Measurements from ENCODE around the gene STX4. TPM values are rescaled to one million over a fixed set of nuclear protein-coding genes. Genes with fewer than 3 reads are reported as not detected.

Gene STX4
- total and polyA plus RNA-seq, 9 of the 15 experiments (the other 6 are each of a cell fraction or from before 2014, with no cell fraction given) = 3.2 to 48.0 (median 21.5) TPM

DNA sequence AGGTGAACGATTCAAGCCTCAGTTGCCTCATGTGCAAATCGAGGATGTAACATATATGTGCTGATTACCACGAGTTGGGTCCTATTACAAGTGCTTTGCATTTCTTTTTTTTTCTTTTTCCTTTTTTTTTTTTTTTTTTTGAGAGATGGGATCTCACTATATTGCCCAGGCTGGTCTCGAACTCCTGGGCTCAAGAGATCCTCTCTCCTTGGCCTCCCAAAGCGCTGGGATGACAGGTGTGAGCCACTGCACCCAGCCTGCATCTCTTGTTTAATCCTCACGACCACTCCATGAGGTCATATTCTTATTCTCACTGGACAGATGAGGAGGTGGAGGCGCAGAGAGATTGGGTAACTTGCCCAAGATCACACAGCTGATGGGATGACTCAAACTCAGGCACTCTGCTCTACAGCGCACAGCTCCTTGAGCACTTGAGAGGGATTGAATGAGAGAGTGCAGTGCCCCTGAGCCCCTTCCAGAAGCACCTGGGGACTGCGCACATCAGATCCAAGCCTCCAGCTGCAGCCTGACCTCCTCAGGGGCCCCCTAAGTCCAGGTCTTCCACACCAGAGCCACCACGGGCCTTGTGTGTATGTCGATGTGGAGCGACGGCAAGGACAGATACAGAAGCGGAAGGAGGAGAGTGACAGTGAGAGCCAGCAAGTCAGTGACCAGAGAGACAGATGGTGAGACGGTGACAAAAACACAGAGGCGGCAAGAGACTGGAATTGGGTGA is 27.8 kb upstream of the STX4 start:
- no peak overlapping the region for H3K27ac ChIP-seq (ENCODE audit: extremely low read depth, low read depth, low read length)
- H3K79me2 ChIP-seq (ENCODE audit: control insufficient read depth, insufficient read depth, low read length) = no peaks in the 10 kb centered on the region
- POLR2A ChIA-PET = no interaction called here
- H3K4me1 ChIP-seq (replicated peaks in 1 of 2; ENCODE audit: control insufficient read depth in 2 of 2, insufficient read depth in 2 of 2, low read length in 2 of 2) = peaks cover 16 to 34% of the 10 kb centered on the region in 2 experiments; a peak in 4 of 5 replicates
- BruUV-seq (replicated peaks) = no TSS peak
- no peaks in the 10 kb centered on the region for H3K9me1 ChIP-seq (ENCODE audit: control insufficient read depth, insufficient read depth, low read length)
- FAIRE-seq (peak; percentile 80), DNase-seq (ENCODE audit: extremely low read depth in 1 of 4, low spot score in 3 of 4) (no peak), ATAC-seq (peak; percentile 30)
- H3K27me3 ChIP-seq (ENCODE audit: control insufficient read depth in 2 of 2, insufficient read depth in 2 of 2, low read length in 2 of 2) = peaks cover 0 to 6% of the 10 kb centered on the region in 2 experiments; a peak in 1 of 5 replicates
- 14% methylated on average over 16 of the region's 16 CpGs for WGBS (ENCODE audit: insufficient coverage, low coverage, missing lambda C conversion rate)
- intact Hi-C loops (cut with micrococcal nuclease) (no loop called here), in situ Hi-C loops (cut with MboI) (no loop called here)
- peak overlapping the region in 1 of 2 experiments; percentile 77; a peak in 2 of 4 replicates for H3K9ac ChIP-seq (ENCODE audit: insufficient read depth in 1 of 2, low read depth in 2 of 2, low read length in 2 of 2)
- CTCF ChIA-PET (ENCODE audit: low intra/inter-chr PET ratio) = no interaction called here
- no peaks in the 10 kb centered on the region for H3K9me3 ChIP-seq (replicated peaks; ENCODE audit: control insufficient read depth, insufficient read depth, low read depth, low read length)
- H3K4me2 ChIP-seq (ENCODE audit: insufficient read depth, low read length) = peak overlapping the region; percentile 43; the same call in 1 of the 2 replicates
- H4K20me1 ChIP-seq (replicated peaks; ENCODE audit: control insufficient read depth, insufficient read depth, low read length) = no peaks in the 10 kb centered on the region
- H2AFZ ChIP-seq (ENCODE audit: low read depth, low read length) = peak overlapping the region; percentile 67; the same call in 1 of the 2 replicates
- no peaks in the 10 kb centered on the region for H3K36me3 ChIP-seq (ENCODE audit: control insufficient read depth, insufficient read depth, low read length)
- H3K4me3 ChIP-seq = no peak overlapping the region
- TF ChIP-seq ZNF121 (CRISPR knock-in tag; conservative IDR thresholded peaks at IDR 0.05) = peak; percentile 97
- TF ChIP-seq CEBPB (tag; IDR thresholded peaks at IDR 0.05) = no peak
- TF ChIP-seq, protein P1, sequence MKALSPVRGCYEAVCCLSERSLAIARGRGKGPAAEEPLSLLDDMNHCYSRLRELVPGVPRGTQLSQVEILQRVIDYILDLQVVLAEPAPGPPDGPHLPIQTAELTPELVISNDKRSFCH (CRISPR knock-in tag; IDR thresholded peaks at IDR 0.05) = no peak
- TF ChIP-seq, protein P1 (tag; IDR thresholded peaks at IDR 0.05) = no peak
- TF ChIP-seq, protein P2, sequence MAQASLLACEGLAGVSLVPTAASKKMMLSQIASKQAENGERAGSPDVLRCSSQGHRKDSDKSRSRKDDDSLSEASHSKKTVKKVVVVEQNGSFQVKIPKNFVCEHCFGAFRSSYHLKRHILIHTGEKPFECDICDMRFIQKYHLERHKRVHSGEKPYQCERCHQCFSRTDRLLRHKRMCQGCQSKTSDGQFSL (CRISPR knock-in tag; IDR thresholded peaks at IDR 0.05) = no peak
- TF ChIP-seq, protein P2 (tag; IDR thresholded peaks at IDR 0.05) = no peak
- TF ChIP-seq, protein P3, sequence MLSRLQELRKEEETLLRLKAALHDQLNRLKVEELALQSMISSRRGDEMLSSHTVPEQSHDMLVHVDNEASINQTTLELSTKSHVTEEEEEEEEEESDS (CRISPR knock-in tag; IDR thresholded peaks at IDR 0.05) = no peak
- TF ChIP-seq, protein P4, sequence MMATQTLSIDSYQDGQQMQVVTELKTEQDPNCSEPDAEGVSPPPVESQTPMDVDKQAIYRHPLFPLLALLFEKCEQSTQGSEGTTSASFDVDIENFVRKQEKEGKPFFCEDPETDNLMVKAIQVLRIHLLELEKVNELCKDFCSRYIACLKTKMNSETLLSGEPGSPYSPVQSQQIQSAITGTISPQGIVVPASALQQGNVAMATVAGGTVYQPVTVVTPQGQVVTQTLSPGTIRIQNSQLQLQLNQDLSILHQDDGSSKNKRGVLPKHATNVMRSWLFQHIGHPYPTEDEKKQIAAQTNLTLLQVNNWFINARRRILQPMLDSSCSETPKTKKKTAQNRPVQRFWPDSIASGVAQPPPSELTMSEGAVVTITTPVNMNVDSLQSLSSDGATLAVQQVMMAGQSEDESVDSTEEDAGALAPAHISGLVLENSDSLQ (IDR thresholded peaks at IDR 0.05) = peak; percentile 57
- no peak for TF ChIP-seq BRD4 (IDR thresholded peaks at IDR 0.05)
- TF ChIP-seq PCBP2 (IDR thresholded peaks at IDR 0.05; ENCODE audit: low read depth, low read length, poor library complexity, severe bottlenecking) = no peak
- TF ChIP-seq POLR2A (conservative IDR thresholded peaks at IDR 0.05) = no peak
- no peak for TF ChIP-seq ZNF79 (CRISPR knock-in tag; IDR thresholded peaks at IDR 0.05; ENCODE audit: low read depth)
- TF ChIP-seq, protein P5, sequence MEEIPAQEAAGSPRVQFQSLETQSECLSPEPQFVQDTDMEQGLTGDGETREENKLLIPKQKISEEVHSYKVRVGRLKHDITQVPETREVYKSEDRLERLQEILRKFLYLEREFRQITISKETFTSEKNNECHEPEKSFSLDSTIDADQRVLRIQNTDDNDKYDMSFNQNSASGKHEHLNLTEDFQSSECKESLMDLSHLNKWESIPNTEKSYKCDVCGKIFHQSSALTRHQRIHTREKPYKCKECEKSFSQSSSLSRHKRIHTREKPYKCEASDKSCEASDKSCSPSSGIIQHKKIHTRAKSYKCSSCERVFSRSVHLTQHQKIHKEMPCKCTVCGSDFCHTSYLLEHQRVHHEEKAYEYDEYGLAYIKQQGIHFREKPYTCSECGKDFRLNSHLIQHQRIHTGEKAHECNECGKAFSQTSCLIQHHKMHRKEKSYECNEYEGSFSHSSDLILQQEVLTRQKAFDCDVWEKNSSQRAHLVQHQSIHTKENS (CRISPR knock-in tag; IDR thresholded peaks at IDR 0.05) = no peak
- no peak for TF ChIP-seq RFX5 (IDR thresholded peaks at IDR 0.05; ENCODE audit: low read depth, low read length)
- TF ChIP-seq, protein P6, sequence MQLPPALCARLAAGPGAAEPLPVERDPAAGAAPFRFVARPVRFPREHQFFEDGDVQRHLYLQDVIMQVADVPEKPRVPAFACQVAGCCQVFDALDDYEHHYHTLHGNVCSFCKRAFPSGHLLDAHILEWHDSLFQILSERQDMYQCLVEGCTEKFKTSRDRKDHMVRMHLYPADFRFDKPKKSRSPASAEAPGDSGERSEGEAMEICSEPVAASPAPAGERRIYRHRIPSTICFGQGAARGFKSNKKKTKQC (CRISPR knock-in tag; IDR thresholded peaks at IDR 0.05) = no peak
- peak; percentile 85 for TF ChIP-seq BCOR (IDR thresholded peaks at IDR 0.05)

Data from K562 (cell line).